AG04449 (cell line): ENCODE measurements around the gene SMIM24.

ENCODE experiments used
- CTCF ChIA-PET: fragments of 350-600 bp; formaldehyde crosslinking; extraction: SDS; loops from one replicate; lab custom pipeline; 2021; ENCODE audit warnings: antibody characterized with exemption; lab: Yijun Ruan, JAX
- POLR2A ChIA-PET: fragments of 400-600, 350-600 bp; formaldehyde crosslinking; extraction: SDS; loops from one replicate; lab custom pipeline; 2020; ENCODE audit warnings: antibody characterized with exemption, inconsistent platforms; lab: Yijun Ruan, JAX
- DNase-seq: peaks from one replicate; pipeline ENCODE4 v3.0.0-alpha.2; 2010; ENCODE audit warnings: low read depth, low spot score
- H3K4me3 ChIP-seq: 2 replicates; pipeline ENCODE4 v1.5.1; 2011; ENCODE audit warnings: low read depth, mild to moderate bottlenecking, control low read depth, low read length
- TF ChIP-seq, protein P1 (sequence below): IDR thresholded peaks from one replicate; pipeline ENCODE4 v1.5.1; 2011; ENCODE audit warnings: mild to moderate bottlenecking, moderate library complexity, low read length, control low read depth, inconsistent platforms; ENCODE audit not compliant: insufficient read depth; ENCODE audit errors: missing control alignments

SMIM24 gene

DNA sequence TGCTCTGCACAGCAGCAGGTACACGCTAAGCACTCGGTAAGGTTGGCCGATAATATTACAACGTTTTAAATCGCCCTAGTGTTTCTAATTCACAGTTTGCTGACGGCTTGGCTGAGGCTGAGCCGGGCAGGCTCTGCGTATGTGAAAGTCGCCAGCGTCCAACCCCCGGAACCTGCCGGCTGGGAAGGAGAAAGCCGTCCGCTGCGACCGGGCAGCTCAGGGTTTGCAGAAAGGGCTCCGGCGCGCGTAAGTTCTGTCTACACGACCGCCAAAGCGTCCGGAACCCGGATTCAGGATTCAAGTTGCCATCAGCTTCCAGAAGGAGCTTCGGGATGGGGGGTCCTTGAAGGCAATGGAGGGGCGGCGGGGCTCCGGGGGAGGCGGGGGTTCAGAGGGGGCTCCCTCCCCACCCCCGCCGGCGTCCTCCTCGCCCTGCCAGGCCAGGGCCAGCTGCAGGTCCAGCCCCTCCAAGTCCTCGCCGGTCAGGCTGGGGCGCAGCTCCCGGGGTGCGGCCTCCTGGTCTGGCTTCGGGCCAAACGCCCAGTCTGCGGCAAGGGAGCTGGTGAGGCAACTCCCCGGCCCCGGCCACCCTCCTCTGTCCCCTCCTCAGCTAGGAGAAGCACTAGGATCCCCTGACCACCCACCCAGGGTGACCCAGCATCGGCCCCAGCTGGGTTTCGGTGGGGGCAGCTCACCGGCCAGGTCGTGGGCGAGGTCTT, 2.3 kb upstream of the SMIM24 start:
- ChIA-PET POLR2A (no interaction called here), CTCF (interaction anchor here (0.8 to 11.2 kb wide), 6 partner anchors 9 to 178 kb away, joined by 3 to 129 read pairs (median 57); no protein-coding TSS in a partner anchor)
- TF ChIP-seq, protein P1, sequence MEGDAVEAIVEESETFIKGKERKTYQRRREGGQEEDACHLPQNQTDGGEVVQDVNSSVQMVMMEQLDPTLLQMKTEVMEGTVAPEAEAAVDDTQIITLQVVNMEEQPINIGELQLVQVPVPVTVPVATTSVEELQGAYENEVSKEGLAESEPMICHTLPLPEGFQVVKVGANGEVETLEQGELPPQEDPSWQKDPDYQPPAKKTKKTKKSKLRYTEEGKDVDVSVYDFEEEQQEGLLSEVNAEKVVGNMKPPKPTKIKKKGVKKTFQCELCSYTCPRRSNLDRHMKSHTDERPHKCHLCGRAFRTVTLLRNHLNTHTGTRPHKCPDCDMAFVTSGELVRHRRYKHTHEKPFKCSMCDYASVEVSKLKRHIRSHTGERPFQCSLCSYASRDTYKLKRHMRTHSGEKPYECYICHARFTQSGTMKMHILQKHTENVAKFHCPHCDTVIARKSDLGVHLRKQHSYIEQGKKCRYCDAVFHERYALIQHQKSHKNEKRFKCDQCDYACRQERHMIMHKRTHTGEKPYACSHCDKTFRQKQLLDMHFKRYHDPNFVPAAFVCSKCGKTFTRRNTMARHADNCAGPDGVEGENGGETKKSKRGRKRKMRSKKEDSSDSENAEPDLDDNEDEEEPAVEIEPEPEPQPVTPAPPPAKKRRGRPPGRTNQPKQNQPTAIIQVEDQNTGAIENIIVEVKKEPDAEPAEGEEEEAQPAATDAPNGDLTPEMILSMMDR, result no peak
- no peak overlapping the region for H3K4me3 ChIP-seq
- no peak for DNase-seq

DNA sequence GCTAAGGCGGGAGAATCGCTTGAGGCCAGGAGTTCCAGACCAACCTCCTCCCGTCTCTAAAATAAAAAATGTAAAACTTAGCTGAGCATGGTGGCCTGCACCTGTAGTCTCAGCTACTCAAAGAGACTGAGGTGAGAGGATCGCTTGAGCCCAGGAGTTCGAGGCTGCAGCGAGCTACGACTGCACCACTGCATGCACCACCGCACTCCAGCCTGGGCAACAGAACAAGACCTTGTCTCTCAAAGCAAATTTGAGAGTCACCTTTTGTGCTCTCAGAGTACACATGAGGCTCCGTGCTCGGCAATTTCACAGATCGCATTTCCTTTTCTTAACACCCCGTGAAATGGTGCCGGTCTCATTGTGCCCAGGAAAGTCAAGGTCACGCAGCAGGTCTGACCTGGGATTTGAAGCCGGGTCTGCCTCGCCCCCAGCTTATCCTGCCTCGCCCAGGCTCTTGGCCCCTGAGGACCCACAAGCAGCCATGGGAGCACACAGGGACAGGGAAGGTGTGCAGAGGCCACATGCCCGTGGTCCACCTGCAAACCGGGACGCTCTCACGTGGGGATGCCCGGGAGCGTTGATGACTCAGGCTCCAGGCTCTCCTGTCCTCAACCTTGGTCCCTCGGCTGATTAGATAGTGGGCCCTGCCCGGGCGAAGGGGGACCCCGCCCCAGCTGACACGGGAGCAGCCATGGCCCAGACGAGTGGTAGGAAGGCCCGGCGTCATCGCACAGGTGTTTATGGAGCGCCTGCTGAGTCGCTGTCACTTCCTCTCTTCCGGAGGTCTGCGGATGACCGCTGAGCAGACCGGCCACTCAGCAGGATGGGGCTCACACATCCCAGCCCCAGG, 1.1 kb upstream of the SMIM24 start:
- TF ChIP-seq, protein P1, result no peak
- CTCF ChIA-PET, result interaction anchor here (1.9 to 11.2 kb wide), 5 partner anchors 8 to 177 kb away, joined by 8 to 129 read pairs (median 72); no protein-coding TSS in a partner anchor
- H3K4me3 ChIP-seq, result no peak overlapping the region
- POLR2A ChIA-PET, result no interaction called here
- no peak for DNase-seq

DNA sequence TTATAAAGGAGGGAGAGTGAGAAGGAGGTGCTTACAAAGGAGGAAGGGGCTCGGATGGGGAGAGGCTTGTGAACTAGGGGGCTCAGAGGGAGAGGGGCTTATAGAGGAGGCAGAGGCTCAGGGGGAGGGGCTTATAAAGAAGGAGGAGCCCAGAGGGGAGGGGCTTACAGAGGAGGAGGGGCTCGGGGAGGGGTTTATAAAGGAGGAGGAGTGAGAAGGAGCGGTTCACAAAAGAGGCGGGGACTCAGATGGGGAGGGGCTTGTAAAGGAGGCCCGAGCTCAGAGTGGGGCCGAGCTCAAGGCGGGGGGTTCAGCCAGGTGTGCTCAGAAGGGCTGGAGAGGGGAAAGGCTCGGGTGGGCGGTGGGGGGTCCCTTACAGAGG, 500 bp downstream of the SMIM24 start:
- no peak for DNase-seq
- CTCF ChIA-PET, result interaction anchor here (0.9 to 11.2 kb wide), 7 partner anchors 9 to 175 kb away, joined by 3 to 129 read pairs (median 5); no protein-coding TSS in a partner anchor

DNA sequence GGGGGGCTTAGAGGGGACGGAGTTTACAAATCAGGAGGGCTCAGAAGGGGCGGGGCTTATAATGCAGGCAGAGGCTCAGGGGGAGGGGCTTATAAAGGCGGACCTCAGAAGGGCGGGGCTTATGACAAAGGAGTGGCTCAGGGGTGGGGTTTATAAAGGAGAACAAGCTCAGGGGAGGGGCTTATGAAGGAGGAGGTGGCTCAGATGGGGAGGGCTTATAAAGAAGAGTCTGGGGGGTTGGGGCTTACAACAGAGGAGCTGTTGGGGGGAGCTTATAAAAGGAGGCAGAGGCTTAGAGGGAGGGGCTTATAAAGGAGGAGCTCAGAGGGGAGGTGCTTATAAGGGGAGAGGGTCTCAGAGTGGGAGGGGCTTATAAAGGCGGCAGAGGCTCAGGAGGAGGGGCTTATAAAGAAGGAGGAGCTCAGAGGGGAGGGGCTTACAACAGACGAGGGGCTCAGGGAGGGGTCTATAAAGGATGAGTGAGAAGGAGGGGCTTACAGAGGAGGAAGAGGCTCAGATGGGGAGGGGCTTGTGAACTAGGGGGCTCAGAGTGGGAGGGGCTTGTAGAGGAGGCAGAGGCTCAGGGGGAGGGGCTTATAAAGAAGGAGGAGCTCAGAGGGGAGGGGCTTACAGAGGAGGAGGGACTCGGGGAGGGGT, 1.0 kb downstream of the SMIM24 start:
- ChIA-PET CTCF (interaction anchor here (1.1 to 11.2 kb wide), 7 partner anchors 9 to 174 kb away, joined by 4 to 129 read pairs (median 5); no protein-coding TSS in a partner anchor), POLR2A (interaction anchor here (0.7 kb wide), 1 partner anchor 63 kb away, joined by 4 read pairs; no protein-coding TSS in a partner anchor)
- TF ChIP-seq, protein P1, result no peak
- no peak for DNase-seq
- no peak overlapping the region for H3K4me3 ChIP-seq

More for the DNA sequence above, 500 bp downstream of the SMIM24 start:
- no peak overlapping the region for H3K4me3 ChIP-seq
- POLR2A ChIA-PET, result no interaction called here
- TF ChIP-seq, protein P1, result no peak

DNA sequence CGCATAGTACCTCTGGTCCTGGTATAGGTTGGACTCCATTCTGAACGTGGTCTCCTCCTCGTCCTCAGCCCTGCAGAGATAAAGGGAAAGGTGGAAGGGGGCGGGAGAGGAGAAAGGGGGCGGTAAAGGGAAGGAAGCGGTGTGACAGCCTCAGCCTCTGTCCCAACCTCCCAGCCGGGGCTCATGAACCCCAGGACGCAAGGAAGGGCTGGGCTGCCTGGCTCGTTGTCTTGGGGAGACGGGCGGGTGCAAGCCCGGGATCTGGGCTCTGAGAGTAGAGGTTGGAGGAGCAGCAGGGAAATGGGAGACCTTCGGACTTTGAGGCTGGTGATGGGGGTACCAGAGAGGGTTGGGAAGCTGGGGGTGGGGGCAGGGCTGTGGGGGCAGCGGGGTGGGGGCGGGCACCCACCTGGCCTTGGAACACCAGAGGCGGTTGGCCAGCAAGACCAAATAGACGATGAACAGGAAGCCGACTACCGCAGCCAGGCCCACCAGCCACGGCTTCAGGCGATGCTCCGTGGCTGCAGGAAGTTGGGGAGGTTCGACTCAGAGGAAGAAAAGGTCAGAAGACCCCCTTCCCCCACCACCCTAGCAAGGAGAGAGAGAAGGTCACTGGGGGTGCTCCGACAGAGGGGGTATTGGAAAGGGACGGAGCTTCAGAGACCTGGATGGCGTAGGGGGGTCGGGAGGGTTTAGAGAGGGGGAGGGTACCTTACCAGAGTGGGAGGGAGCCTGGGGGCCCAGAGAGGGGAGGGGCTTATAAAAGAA, 1.7 kb downstream of the SMIM24 start:
- CTCF ChIA-PET, result interaction anchor here (1.0 to 11.2 kb wide), 8 partner anchors 8 to 523 kb away, joined by 3 to 129 read pairs (median 4); no protein-coding TSS in a partner anchor

More for the DNA sequence above, 1.7 kb downstream of the SMIM24 start:
- DNase-seq, result no peak
- H3K4me3 ChIP-seq, result no peak overlapping the region
- TF ChIP-seq, protein P1, result no peak
- POLR2A ChIA-PET, result interaction anchor here (0.7 kb wide), 1 partner anchor 63 kb away, joined by 4 read pairs; no protein-coding TSS in a partner anchor
